ENCODE data around the gene HYI. TPM values are rescaled to one million over a fixed set of nuclear protein-coding genes. Genes with fewer than 3 reads are reported as not detected.
"Not testable (repeated sequence)": the region's sequence is repeated elsewhere in the genome, so short reads cannot be mapped to it uniquely, and the experiment has no call there.

The HYI gene
- total RNA-seq, 1 donor from 2014 or later = 85.5 TPM

DNA sequence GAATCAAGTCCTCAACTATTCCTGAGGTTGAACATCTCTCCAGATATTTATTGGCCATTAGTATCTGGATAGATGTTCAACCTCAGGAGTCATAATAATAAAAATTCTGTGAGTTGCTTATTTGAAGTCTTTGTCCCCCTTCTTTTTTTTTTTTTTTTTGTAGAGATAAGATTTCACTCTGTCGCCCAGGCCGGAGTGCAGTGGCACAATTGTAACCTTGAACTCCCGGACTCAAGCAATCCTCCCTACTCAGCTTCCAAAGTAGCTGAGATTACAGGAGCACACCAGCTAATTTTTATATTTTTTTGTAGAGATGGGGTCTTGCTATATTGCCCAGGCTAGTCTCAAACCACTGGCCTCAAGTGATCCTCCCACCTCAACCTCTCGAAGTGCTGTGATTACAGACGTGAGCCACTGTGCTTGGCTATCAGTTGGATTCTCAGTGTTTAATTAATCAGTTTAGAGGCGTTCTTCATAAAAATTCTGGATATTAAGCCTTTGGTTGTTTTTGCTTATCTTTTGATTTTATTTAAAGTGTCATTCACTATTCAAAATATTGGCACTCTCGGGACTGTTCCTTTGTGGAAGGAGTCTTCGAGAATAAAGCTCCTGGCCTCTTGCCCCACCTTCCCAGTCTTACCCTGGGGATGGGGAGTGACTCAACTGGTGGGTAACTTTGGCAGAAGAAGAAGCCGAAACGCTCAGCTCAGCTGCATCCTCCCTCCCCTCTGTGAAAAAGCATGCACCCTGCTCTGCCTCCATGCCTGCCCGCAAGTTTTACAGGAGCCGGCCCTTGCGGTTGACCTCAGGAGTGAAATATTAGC, 11.2 kb upstream of the HYI start:
- DNase-seq (ENCODE audit: low spot score) = no peak

DNA sequence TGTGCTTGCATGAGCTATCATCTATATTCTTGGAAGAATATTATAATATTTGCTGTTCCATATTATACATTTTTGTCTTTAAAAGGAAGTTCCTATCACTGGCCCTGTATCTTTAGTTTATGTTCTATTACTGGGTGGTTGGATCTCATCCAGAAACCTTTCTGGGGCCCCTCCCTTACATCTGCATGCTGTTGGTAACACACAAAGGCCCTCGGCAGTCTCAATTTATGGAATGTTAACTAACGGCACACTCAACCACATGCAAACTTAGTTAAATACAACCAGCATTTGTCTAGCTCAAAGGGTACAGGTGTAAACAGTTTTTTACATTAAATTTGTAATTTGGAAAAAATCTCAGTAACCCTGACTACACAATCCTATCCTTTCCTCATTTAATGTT, 9.7 kb upstream of the HYI start:
- DNase-seq (ENCODE audit: low spot score) = no peak

DNA sequence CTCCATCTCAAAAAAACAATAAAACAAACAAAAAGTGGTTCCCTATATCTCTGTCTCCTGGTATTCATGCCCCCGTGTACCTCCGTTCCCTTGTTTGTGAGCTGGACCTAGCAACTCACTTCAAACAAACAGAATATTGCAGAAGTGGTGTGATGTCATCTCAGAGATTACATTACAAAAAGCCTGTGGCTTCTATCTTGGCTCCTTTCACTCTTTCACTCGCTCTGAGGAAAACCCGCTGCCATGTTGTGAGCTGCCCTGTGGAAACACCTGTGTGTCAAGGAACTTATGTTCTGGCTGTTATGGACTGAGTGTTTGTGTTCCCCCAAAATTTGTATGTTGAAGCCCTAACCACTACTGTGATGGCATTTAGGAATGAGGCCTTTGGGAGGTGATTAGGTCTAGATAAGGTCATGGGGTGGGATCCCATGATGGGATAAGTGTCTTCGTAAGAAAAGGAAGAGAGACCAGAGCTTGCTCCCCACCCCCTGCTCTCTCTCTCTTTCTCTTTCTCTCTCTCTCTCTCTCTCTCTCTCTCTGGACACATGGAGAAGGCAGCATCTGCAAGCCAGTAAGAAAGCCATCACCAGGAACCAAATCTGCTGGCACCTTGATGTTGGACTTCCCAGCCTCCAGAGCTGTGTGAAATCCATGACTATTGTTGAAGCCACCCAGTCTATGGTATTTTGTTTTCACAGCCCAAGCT, 7.4 kb upstream of the HYI start:
- DNase-seq (ENCODE audit: low spot score) = no peak

DNA sequence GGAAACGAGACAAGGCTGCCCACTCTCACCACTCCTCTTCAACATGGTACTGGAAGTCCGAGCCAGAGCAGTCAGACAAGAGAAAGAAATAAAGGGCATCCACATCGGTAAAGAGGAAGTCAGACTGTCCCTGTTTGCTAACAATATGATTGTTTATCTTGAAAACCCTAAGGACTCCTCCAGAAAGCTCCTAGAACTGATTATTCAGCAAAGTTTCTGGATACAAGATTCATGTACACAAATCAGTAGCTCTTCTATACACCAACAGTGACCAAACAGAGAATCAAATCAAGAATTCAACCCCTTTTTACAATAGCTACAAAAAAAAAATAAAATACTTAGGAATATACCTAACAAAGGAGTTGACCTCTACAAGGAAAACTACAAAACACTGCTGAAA, 4.6 kb upstream of the HYI start:
- DNase-seq (ENCODE audit: low spot score) = not testable (repeated sequence)

DNA sequence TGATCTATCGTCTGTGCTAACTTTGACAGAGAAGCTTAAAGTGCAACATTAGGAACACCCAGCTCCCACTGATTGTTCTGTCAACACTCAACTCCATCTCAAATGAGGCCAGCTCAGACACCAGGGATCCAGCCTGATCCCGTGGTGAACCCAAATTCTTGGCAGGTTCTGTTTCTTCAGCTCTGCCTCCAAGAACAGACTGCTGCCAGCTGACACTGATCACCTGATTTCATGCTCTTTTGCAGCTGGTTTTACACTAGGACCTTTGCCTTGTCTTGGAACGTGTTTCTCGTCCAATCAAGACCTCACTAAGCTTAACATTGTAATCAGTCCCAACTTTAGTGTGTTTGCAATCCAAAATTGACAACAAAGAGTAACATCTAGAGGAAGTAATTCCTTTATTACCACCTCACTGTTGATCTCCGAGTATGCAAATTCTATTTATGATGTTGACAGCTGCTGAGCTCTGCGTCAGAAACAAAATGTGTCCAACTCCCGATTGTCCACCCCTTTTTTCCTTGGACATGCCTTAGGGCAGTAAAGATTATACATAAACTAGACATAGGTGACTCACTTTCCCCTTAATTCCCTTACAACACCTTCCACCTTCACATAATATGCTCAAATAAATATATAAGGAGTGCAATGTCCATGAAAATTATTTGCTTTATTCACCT, 1.6 kb upstream of the HYI start:
- DNase-seq (ENCODE audit: low spot score) = no peak

DNA sequence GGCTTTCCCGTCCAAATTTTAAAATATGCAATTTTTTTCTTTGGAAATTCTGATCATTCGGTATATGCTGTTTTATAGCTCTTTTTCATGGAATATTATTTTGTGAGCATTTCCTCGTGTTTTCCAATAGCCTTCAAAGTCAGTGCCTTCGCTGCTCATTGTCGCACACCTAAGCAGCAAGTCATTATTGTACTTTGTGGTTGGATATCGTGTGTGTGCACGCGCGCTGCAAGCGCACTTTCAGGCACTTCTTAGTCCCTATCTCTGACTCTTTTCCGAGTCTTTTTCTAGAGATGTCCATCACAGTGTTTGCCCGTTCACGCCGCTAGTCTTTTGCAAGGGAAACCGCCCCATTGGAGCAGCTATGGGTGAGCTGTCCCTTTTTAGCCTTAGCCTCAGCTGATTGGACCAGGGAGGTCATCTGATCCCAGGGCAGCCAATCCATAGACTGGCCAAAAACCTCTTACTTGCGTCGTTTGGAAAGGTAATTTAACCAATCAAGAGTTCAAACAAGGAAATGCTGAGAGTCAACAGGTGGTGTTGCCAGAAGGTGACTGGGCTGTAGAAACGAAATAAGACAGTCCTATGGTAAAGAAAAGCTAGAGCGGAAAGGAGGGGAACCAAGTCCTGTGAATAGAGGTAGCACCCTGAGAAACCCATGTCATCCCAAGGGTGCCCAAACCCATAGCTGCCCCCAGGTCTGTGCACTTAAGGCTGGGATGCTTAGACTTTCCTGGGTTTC, 710 bp upstream of the HYI start:
- DNase-seq (ENCODE audit: low spot score) = peak; percentile 87

DNA sequence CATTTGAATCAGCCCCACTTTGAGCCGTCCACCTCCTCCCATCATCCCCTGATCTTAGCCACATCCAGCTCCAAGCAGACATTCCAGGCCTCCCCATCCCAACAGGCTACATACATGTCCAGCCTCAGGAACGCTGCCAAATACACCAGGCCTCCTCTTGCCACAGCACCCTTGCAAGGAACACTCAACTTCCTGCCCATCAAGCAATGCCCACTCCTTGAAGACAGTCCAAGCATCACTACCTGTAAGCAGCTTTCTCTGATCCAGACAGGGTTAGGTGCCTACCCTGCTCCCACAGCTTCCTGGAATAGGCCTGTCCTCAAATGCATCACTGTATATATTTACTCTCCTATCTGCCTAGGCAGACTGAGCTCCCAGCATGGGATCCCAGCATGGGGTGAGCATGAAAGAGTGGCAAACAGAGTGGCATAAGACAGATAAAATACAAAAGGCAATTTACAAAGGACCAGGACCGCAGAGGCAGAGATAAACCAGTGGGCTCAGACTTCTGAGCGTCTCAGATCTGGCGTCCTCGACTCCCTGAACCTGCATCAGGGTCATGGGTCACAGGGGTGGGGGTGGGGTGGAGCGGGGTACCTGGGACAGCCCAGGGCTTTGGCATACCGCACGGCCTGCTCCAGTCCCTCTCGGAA, 816 bp downstream of the HYI start:
- no peak for DNase-seq (ENCODE audit: low spot score)

DNA sequence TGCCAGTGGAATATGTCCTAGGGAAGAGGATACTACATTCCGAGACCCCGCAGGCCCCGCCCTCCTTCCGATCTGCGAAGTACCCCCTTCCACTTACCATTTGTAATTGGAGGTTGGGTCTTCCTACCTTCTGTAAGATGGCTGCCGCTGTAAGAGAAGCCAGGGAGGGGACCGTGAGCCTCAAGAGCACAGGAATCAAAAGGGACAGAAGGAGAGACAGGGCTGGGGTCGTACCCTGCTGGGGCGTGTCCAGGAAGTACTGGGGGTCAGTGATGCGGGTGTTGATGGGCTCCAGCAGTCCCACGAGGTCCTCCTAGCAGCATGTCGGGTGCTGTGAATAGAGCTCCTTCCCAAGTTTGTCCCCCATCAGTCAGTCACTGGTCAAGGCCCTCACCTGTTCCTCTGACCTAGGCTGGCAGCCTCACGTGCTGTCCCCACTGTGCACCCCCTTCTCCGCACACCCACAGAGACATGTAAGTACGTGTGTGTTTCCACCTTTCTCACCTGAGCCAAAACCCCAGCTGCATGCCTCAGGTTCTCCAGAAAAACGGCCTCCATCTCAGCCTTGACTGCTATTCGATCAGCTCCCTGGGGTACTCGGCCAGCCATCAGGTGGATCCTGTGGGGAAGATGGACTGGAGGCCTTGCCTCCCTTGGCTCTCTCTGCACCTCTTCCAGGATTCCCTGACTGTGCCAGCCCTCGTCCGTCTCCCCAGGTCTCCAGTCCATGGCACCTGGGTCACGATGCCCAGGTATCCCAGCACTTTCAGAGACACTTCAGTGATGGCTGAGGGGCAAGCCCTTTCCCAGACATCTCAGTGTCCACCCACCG, 1.8 kb downstream of the HYI start:
- DNase-seq (ENCODE audit: low spot score) = no peak

DNA sequence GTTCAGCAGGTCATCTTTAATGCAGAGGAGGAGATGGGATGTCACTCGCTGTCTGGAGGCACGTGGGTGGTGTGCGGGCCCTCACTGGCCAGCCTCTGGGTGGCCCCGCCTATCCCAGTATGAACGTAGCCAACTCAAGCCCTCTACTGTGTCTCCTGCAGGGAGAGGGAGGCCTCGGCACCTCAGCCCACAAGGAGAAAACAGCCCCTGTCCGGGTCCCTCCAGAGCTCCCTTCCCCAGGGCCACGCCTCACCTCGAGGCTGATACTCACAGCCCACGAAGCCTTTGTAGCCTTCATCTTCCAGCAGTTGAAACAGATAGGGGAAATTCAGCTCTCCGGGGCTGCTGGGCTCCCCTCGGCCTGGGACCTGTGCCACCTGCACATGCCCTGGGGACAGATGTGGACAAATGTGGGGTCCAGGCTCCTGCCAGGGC, 2.6 kb downstream of the HYI start:
- no peak for DNase-seq (ENCODE audit: low spot score)

DNA sequence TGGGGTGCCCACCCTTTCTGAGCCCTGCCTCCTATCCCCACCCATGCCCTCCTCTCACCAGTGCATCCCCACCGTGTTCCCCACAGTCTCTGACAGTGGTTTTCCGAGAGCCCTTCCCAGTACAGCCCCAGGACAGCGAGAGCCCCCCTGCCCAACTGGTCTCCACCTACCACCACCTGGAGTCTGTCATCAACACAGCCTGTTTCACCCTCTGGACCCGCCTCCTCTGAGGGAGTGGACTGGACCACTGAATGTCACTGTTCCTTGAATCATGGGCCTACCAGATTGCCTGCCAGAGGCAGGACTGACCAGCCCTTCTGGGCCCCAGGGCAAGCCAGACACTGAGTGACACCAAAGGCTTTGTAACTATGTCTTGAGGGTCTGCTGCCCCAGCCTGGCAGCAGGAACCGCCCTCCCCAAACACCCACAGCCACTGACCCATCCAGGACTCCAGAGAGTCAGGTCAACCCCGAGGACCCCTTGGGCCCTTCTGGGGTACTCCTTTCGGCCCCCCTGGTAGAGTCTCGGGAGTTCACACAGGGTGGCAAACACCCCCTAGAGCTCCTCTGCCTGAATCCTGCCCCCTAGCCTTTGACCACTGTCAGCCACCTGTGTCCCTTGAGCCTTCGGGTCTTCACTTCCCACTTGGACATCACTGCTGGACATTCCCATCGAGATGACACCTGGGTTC, 3.3 kb downstream of the HYI start:
- DNase-seq (ENCODE audit: low spot score) = no peak

DNA sequence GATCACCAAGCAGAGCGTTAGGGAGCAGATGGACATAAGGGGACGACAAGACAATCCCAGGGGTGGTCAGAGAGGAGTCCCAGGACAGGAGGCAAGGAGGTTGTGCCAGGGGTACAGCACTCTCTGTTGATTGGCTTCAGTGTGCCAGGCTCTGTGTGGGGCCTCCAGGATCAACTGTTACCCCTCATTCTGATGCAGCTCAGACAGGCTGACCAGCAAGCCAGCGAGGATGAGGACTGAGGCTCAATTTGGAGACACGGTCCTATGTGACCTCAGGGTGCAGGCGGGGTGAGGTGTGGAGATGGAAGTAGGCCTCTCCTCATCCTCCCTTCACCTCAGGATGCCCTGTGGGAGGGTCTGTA, 4.0 kb downstream of the HYI start:
- DNase-seq (ENCODE audit: low spot score) = no peak

DNA sequence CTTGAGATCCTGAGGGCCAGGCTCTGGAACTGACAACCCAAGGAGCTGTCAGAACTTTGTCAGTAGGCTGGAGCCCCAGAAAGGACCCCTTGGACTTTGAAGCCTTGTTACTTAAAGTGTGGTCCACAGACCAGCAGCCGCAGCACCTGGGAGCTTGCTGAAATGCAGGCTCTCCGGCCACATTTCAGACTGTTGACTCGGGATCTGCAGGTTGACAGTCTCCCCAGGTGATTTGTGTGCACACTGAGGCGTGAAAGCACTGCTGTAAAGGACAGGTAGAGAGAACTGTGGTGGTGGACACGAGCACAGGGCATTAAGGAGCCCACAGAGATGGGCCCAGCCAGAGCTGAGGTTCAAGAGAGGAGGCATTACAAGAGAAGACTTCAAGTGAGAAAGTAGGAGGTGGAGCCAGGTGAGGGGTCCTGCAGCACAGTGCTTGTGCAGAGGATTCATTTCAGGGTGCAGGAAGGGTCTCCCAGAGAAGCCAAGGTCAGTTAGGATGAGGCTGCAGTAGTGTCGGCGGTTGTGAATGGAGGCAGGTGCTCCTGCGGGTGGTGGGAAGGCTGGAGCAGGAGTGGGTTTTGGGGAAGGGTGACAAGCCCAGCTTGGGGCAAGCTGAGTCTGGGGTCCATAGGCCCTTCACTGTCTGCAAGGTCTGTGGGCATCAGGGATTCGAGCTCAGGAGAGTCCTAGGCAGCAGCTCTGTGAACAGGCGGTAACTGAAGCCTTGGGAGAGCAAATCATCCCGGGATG, 4.6 kb downstream of the HYI start:
- DNase-seq (ENCODE audit: low spot score) = no peak

DNA sequence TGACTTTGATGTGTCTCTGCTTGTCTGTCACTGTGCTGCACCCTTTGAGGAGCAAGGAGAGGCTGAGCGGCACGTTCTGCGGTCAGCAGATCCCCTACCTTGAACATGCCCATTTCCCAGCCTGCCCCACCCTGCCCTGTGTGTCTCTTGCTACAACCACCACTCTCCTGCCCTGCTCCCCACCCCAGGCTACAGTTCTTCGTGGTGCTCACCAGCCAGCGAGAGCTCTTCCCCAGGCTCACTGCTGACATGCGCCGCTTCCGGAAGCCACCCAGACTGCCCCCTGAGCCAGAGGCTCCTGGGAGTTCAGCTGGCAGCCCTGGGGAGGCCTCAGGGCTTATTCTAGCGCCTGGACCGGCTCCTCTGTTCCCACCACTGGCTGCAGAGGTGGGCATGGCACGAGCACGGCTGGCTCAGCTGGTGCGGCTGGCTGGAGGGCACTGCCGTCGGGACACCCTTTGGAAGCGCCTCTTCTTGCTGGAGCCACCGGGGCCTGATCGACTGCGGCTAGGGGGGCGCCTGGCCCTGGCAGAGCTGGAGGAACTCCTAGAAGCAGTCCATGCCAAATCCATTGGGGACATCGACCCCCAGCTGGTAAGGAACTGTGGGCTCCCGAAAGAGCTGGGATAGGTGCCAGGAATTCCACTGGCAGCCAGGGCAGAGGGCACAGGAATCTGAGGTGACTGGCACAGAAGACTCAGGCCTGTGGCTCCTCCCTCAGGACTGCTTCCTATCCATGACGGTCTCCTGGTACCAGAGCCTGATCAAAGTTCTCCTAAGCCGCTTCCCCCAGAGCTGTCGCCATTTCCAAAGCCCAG, 5.6 kb downstream of the HYI start:
- DNase-seq (ENCODE audit: low spot score) = peak; percentile 76

DNA sequence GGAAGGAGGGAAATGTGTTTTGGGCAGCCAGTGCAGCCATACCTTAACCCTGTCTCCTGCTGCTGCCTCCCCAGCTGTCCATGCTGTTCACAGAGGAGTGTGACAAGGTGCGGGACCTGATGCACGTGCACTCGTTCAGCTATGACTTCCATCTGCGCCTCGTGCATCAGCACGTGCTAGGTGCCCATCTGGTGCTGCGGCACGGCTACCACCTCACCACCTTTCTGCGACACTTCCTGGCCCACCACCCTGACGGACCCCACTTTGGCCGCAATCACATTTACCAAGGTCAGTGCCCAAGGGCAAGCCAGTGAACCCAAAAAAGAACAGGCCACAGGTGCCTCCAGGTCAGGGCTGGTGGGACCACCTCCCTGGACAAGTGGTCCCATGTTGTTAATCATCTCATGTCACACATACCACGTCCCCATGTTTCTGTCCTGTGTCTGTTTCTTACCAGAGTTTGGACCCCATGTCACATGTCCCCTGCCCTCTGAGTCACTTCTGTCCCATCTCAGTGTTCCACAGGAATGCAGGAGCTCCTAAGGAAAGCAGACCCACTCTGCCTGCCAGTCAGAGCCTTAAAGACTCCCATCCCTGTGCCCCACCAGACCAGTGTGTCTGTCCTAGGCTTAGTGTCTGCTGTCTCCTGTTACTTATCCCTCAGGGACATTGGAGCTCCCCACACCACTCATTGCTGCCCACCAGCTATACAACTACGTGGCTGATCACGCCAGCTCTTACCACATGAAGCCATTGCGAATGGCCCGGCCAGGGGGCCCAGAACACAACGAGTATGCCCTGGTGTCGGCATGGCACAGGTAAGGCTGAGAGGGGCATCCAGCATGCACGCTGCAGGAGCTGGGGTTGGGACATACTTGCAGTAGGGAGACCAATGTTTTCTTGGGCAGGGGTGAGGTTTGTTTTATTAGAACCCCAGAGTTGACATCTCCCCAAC, 6.6 kb downstream of the HYI start:
- no peak for DNase-seq (ENCODE audit: low spot score)

DNA sequence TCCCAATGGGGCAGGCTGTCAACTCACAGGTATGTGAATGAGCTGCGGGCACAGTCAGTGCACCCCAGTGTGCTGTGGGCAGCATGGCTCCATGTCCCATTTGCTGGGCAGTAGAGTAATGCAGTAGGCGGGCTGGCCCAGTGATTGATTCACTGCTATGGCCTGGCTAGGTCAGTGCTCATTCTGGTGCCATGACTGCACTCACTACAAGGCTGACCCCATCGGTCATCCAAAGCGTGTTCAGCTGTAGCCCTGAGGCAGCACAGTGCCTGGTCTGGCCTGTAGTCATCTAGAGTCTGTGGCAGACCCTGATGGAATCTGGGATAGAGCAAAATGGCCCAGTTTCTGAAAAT, 7.4 kb downstream of the HYI start:
- no peak for DNase-seq (ENCODE audit: low spot score)

DNA sequence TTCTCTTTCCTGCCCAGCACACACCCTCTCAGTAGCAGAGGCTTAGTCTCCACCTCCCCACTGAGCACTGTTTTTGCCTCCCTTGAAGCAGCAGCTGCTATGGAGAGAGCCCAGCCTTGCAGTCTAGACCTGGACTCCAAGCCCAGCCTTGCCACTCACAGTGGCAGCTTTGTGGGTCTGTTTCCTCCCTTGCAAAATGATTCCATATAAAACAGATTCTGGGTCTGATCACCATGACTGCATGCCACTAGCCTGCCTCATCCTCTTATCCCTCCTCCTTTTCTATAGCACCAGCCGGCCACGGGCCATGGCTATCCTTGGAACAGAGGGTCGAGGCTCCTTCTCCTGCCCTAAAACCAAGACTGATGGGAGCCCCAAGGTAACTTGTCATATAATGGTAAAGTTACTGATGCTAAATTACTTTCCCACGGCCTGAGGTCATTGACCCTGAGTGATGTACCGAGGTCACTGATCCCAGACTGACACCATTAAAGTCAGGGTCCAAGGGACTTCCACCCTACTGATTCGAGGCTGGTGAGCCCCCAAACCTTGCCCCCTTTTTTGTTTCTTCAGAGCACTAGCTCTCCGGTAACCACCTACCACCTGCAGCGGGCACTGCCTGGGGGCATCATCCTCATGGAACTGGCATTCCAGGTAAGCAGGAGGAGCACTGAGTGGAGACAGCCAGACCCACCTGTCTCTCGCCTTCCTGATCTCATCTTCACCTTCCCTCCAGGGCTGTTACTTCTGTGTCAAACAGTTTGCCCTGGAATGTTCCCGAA, 7.9 kb downstream of the HYI start:
- DNase-seq (ENCODE audit: low spot score) = no peak

DNA sequence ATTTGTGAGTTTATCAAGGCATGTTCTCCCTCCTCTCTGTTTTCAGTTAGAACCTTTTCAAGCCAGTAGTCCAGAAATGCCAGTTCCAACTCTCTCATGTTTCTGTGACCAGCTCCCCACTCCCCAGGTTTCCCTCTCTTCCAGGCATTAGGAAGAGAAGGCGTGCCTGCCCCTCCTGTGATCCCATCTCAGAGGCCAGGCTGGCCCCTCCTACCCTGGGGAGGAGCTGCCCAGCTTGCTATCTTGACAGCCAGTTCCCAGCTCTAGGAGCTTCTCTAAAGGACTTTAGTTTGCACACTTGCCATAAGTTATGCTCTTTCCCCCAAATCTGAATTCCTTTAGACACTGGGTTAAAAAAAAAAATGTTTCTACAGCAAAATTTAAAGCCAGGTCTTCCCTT, 8.9 kb downstream of the HYI start:
- no peak for DNase-seq (ENCODE audit: low spot score)
